HEK293T (cell line): ENCODE results near the gene ITGA1.

Source experiments
- ARNT ChIP-seq: fragments of 450-650 bp; IDR thresholded peaks from 2 replicates; pipeline ENCODE4 v1.6.1; 2017; ENCODE audit warnings: mild to moderate bottlenecking
- FOXM1 ChIP-seq: fragments of 450-650 bp; IDR thresholded peaks from 2 replicates; pipeline ENCODE4 v1.6.1; 2017; ENCODE audit warnings: mild to moderate bottlenecking, borderline replicate concordance
- HDGF ChIP-seq: fragments of 450-650 bp; IDR thresholded peaks from 2 replicates; pipeline ENCODE4 v1.6.1; 2017; ENCODE audit warnings: antibody characterized with exemption, borderline replicate concordance
- PKNOX1 ChIP-seq: fragments of 450-650 bp; IDR thresholded peaks from 2 replicates; pipeline ENCODE4 v1.6.1; 2016
- TARDBP ChIP-seq: fragments of 450-650 bp; IDR thresholded peaks from 2 replicates; pipeline ENCODE4 v1.6.1; 2016

GRCh38 chr5:52897238-52897614 is 109.5 kb downstream of the ITGA1 start:
- TF ChIP-seq TARDBP (no peak), ARNT (no peak), HDGF (no peak), FOXM1 (no peak), PKNOX1 (no peak)
